Midbrain (tissue), 1 donor: ENCODE results near the gene MAD1L1.
"Not testable (repeated sequence)": the region's sequence is repeated elsewhere in the genome, so short reads cannot be mapped to it uniquely, and the experiment has no call there.

Experiments used
- DNase-seq: peaks from one replicate; lab custom pipeline; 2025; lab: John Stamatoyannopoulos, UW

Gene MAD1L1

GRCh38 chr7:2002561-2003450, 229.9 kb downstream of the MAD1L1 start:
- no peak for DNase-seq

GRCh38 chr7:2001601-2002442, 230.9 kb downstream of the MAD1L1 start:
- no peak for DNase-seq

GRCh38 chr7:2000746-2001321, 231.9 kb downstream of the MAD1L1 start:
- no peak for DNase-seq

GRCh38 chr7:2000153-2000687, 232.5 kb downstream of the MAD1L1 start:
- DNase-seq: no peak

GRCh38 chr7:1999278-1999984, 233.3 kb downstream of the MAD1L1 start:
- DNase-seq: no peak

GRCh38 chr7:1998146-1998545, 234.6 kb downstream of the MAD1L1 start:
- no peak for DNase-seq

DNA sequence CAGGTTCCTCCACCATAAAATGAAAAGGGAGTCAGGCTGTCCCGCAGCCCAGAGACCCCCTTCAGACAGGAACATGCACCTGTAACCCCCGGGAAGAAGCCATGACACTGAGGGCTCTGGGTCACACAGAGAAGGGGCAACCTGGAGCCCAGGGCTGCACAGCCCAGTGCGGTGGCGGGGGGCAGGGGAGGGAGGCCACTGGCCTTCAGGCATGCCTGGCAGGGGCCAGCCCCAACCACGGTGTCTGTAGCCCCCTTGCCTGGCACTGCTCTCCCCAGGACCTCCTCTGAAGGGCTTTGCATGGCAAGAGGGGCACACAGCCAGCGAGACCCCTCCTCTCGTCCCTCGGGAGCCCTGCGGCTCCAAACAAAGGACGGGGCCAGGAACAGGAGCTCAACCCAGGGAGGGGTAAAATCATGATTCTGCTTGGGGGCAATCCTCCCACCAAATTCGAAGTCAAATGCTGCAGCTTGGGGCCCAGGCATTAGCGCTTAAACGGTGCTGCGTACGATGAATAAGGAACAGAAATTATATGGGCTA, 235.1 kb downstream of the MAD1L1 start:
- no peak for DNase-seq

- no peak for DNase-seq
Observed at GRCh38 chr7:1996816-1997215, 235.9 kb downstream of the MAD1L1 start.

- not testable (repeated sequence) for DNase-seq
Observed at GRCh38 chr7:1995911-1996420, 236.8 kb downstream of the MAD1L1 start.

- DNase-seq: no peak
Observed at GRCh38 chr7:1995426-1995825, 237.3 kb downstream of the MAD1L1 start.

GRCh38 chr7:1994931-1995330, 237.8 kb downstream of the MAD1L1 start:
- DNase-seq: no peak

DNA sequence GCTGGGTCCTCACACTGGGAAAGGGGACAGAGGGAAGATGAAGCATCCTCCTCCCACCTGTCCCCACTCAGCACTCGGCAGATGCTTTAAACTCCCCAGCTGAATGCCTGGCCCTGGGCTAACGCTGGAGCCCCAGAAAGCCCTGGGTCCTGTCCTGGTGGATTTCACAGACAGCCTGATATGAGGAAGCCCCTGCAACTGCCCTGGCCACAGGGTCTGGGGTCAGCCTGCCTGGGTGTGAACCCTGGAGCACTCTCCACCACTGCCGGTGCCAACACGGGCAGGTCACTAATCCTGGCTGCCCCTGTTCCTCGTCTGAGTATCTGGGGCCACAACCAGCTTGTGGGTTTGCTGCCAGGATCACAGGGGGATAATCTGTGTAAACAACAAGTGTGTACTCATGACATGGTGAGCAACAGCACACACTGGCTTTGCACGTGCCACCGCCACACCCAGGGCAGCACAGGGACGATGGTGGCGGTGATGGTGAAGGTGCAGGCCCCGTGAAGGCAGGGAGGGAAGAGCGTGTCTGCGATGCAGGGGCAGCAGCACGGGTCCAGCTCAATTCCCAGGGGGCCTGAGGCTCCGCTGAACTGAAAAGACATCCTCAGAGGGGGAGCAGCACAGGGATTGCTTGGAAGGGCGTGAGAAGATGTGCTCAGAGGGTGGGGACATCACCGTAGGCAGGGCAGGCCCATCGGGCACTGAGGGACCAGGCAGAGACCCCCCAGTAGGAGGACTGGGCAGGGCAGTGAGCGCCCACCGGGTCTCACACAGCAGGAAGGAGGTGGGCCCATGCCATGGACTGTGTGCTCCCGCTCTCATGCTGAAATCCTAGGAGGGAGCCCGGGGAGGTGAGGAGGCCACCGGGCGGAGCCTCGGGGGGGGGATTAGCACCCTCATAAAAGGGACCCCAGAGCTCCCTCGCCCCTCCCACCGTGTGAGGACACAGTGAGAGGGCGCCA, 238.7 kb downstream of the MAD1L1 start:
- no peak for DNase-seq

- no peak for DNase-seq
Observed at GRCh38 chr7:1993031-1993695, 239.6 kb downstream of the MAD1L1 start.

DNA sequence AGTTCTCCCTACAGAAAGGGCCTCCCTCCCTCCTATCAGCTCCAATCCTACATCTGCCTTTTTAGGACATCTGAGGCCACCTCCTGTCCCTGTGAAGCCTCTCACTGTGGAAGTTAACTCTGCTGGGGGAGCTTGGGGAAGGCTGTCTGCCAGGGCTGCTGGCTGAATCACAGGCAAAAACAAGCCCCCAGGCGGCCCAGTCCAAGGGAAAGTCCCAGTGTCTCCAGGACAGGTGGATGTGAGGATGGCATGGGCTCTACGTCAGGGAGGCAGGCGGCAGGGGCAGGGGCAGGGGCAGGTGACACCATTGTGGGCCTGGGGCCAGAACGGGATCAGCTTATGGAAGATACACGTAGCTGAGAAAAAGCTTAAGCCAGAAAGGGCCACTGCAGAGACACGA, 240.2 kb downstream of the MAD1L1 start:
- no peak for DNase-seq

DNA sequence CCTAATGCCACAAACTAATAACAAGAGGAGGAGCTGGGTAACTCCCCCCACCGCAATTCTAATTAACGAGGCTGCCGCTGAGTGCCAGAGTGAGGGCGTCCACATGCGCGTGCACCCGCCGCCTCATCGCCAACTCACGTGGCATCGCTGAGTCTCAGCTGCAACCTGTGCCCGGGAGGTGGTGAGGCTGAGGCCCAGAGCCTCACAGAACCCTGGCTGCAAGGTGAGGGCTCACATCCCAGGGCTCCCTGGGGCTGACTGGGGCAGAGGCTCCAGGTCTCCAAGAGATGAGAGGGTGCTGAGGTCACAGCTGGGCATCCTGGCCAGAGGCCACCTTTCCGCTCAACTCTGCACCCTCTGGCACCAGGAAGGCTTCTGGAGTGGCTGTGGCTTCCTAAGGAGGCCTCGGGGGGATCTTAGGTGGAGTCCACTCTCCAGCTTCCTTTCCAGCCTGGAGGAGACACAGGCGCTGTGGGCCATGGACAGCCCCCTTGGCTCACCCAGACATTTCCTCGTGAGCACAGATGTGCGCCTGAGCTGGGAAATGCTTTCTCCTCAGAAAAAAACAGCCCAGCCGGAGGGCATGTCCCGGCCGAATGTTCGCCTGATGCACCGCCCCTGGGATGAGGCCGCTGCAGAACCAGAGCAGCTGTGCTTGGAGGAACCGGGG, 242.6 kb downstream of the MAD1L1 start:
- no peak for DNase-seq

- no peak for DNase-seq
Observed at GRCh38 chr7:1989049-1989860, 243.5 kb downstream of the MAD1L1 start.

DNA sequence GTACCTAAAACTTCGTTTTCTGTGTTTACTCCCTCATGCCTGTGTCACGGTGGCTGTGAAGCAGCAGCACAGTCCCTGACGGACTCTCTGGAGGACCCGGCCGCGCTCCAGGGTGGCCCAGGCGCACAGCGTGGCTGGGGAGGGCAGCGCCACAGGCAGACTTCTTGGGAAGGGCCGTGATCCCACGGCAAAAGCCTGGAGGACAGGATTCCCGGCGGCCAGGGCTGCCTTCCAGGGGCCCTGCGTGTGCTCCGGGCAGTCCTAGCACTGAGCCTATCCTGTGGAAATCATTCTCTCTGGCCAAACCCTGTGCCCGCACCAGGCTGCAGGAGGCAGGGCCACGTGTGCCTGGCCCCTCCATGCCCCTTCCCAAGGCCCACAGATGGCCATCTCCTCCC, 244.2 kb downstream of the MAD1L1 start:
- no peak for DNase-seq
